NCI-H2081 (cell line): ENCODE results near the gene IL3.

Experiments used
- DNase-seq, 2 experiments: peaks; one replicate each; lab custom pipeline; 2025; lab: John Stamatoyannopoulos, UW

Gene IL3

GRCh38 chr5:132057498-132058255, 2.8 kb upstream of the IL3 start:
- no peak for DNase-seq

GRCh38 chr5:132058646-132059042, 1.8 kb upstream of the IL3 start:
- no peak for DNase-seq

GRCh38 chr5:132059043-132059695, 1.3 kb upstream of the IL3 start:
- no peak for DNase-seq

- no peak for DNase-seq
Measured at GRCh38 chr5:132059696-132060500, 557 bp upstream of the IL3 start.

GRCh38 chr5:132063090-132063911, 2.8 kb downstream of the IL3 start:
- DNase-seq, result peak; percentile 15 to 33

GRCh38 chr5:132064140-132064539, 3.7 kb downstream of the IL3 start:
- DNase-seq, result no peak

- peak; percentile 25 to 30 for DNase-seq
Measured at GRCh38 chr5:132064738-132065331, 4.4 kb downstream of the IL3 start.

GRCh38 chr5:132065351-132065937, 5.0 kb downstream of the IL3 start:
- peak; percentile 39 to 53 for DNase-seq

GRCh38 chr5:132065951-132066701, 5.7 kb downstream of the IL3 start:
- DNase-seq, result no peak

- no peak for DNase-seq
Measured at GRCh38 chr5:132066871-132067270, 6.4 kb downstream of the IL3 start.

- no peak for DNase-seq
Measured at GRCh38 chr5:132067451-132067850, 7.0 kb downstream of the IL3 start.

GRCh38 chr5:132067941-132068808, 7.7 kb downstream of the IL3 start:
- no peak for DNase-seq

GRCh38 chr5:132069561-132069960, 9.1 kb downstream of the IL3 start:
- no peak for DNase-seq

GRCh38 chr5:132069994-132070393, 9.5 kb downstream of the IL3 start:
- DNase-seq, result no peak

- DNase-seq, result no peak
Measured at GRCh38 chr5:132070460-132071337, 10.2 kb downstream of the IL3 start.

GRCh38 chr5:132071338-132071707, 10.9 kb downstream of the IL3 start:
- no peak for DNase-seq

GRCh38 chr5:132072070-132072469, 11.6 kb downstream of the IL3 start:
- no peak for DNase-seq

- no peak for DNase-seq
Measured at GRCh38 chr5:132072528-132072927, 12.1 kb downstream of the IL3 start.
